Measurements from ENCODE around the gene RNF168.
"Not testable (repeated sequence)": the region's sequence is repeated elsewhere in the genome, so short reads cannot be mapped to it uniquely, and the experiment has no call there.

The RNF168 gene

DNA sequence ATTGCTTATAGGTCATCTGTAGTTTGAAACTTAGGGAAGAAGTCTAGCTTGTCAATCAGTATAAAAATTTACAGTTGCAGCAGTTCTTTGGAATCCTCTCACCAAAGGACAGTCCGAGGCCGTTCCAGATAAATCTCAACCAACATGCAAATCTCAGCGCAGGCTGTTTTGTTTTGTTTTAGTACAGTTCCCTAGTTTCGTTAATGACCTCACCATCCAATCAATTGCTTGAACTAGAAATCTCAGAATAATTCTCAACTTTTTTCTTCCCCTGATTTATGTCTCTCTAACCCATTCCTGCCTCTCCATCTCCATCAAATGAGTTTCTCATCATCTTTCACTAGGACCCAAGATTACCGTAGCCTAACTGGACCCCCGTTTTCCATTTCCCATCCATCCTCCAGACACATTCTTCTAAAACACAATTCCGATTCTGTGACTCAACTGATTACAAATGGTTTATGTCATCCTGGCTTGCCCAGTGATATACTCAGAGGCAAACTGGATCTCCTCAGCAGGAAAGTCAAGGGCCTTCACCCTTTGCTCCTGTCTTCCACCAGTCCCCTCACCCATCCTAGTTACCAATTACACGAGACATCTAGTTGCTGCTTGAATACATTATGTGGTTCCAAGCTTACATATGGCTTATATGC is 10.3 kb upstream of the RNF168 start:
- Histone ChIP-seq H3K9ac (ENCODE audit: low read depth, low read length) (no peak overlapping the region), H3K4me2 (ENCODE audit: low read length) (no peak overlapping the region), H3K4me1 (ENCODE audit: control insufficient read depth, insufficient read depth, low read length) (no peaks in the 10 kb centered on the region), H3K27me3 (ENCODE audit: control insufficient read depth, insufficient read depth, low read length) (peaks cover 13% of the 10 kb centered on the region), H3K4me3 (ENCODE audit: low read length) (no peak overlapping the region), H3K9me3 (replicated peaks; ENCODE audit: low read length) (no peaks in the 10 kb centered on the region), H3K36me3 (ENCODE audit: insufficient read depth, low read length) (no peaks in the 10 kb centered on the region)

- not testable (repeated sequence) for H3K4me2 ChIP-seq (ENCODE audit: low read length); H3K36me3 ChIP-seq (ENCODE audit: insufficient read depth, low read length); H3K4me1 ChIP-seq (ENCODE audit: control insufficient read depth, insufficient read depth, low read length); H3K9ac ChIP-seq (ENCODE audit: low read depth, low read length); H3K9me3 ChIP-seq (replicated peaks; ENCODE audit: low read length); H3K4me3 ChIP-seq (ENCODE audit: low read length)
- peaks cover 13% of the 10 kb centered on the region for H3K27me3 ChIP-seq (ENCODE audit: control insufficient read depth, insufficient read depth, low read length)
Observed at GRCh38 chr3:196511646-196512425, 8.3 kb upstream of the RNF168 start.

DNA sequence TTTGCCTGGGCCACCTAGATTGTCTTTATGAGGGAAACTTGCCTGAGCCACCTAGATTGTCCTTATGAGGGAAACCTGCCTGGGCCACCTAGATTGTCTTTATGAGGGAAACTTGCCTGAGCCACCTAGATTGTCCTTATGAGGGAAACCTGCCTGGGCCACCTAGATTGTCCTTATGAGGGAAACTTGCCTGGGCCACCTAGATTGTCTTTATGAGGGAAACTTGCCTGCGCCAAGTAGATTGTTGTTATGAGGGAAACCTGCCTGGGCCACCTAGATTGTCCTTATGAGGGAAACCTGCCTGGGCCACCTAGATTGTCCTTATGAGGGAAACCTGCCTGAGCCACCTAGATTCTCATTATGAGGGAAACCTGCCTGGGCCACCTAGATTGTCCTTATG is 7.5 kb upstream of the RNF168 start:
- H3K4me2 ChIP-seq (ENCODE audit: low read length); H3K9ac ChIP-seq (ENCODE audit: low read depth, low read length); H3K36me3 ChIP-seq (ENCODE audit: insufficient read depth, low read length); H3K4me1 ChIP-seq (ENCODE audit: control insufficient read depth, insufficient read depth, low read length); H3K9me3 ChIP-seq (replicated peaks; ENCODE audit: low read length); H3K4me3 ChIP-seq (ENCODE audit: low read length): not testable (repeated sequence)
- peaks cover 13% of the 10 kb centered on the region for H3K27me3 ChIP-seq (ENCODE audit: control insufficient read depth, insufficient read depth, low read length)

DNA sequence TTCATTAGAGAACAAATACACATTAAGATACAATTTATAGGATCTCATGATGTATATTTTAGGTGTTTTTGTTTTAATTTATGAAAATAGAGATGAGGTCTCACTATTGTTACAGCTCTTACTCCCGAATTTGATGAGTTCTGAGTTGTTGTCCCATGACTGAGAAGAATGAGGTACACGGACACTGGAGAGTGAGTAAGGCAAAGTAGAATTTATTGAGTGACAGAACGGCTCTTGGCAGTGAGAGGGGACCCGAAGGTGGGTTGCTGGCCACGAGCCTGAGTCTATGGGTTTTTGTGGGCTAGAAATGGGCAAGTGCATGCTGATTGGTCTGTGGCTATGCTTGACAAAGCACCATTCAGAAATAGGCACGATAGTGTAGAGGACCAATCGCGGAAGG is 3.1 kb upstream of the RNF168 start:
- no peaks in the 10 kb centered on the region for H3K9me3 ChIP-seq (replicated peaks; ENCODE audit: low read length)
- H3K27me3 ChIP-seq (ENCODE audit: control insufficient read depth, insufficient read depth, low read length) = peaks cover 5% of the 10 kb centered on the region
- H3K4me3 ChIP-seq (ENCODE audit: low read length) = no peak overlapping the region
- H3K4me2 ChIP-seq (ENCODE audit: low read length) = no peak overlapping the region
- H3K4me1 ChIP-seq (ENCODE audit: control insufficient read depth, insufficient read depth, low read length) = no peaks in the 10 kb centered on the region
- no peak overlapping the region for H3K9ac ChIP-seq (ENCODE audit: low read depth, low read length)
- H3K36me3 ChIP-seq (ENCODE audit: insufficient read depth, low read length) = no peaks in the 10 kb centered on the region

- Histone ChIP-seq H3K27me3 (ENCODE audit: control insufficient read depth, insufficient read depth, low read length) (no peaks in the 10 kb centered on the region), H3K4me3 (ENCODE audit: low read length) (no peak overlapping the region), H3K9me3 (replicated peaks; ENCODE audit: low read length) (no peaks in the 10 kb centered on the region), H3K4me2 (ENCODE audit: low read length) (peak overlapping the region; percentile 87), H3K4me1 (ENCODE audit: control insufficient read depth, insufficient read depth, low read length) (peaks cover 8% of the 10 kb centered on the region), H3K9ac (ENCODE audit: low read depth, low read length) (no peak overlapping the region), H3K36me3 (ENCODE audit: insufficient read depth, low read length) (no peaks in the 10 kb centered on the region)
Observed at GRCh38 chr3:196504556-196504955, 988 bp upstream of the RNF168 start.

- Histone ChIP-seq H3K4me2 (ENCODE audit: low read length) (peak overlapping the region; percentile 87), H3K9ac (ENCODE audit: low read depth, low read length) (peak overlapping the region; percentile 87), H3K4me3 (ENCODE audit: low read length) (peak overlapping the region; percentile 80), H3K4me1 (ENCODE audit: control insufficient read depth, insufficient read depth, low read length) (peaks cover 12% of the 10 kb centered on the region)
- H3K27me3 ChIP-seq (ENCODE audit: control insufficient read depth, insufficient read depth, low read length); H3K36me3 ChIP-seq (ENCODE audit: insufficient read depth, low read length); H3K9me3 ChIP-seq (replicated peaks; ENCODE audit: low read length): not testable (repeated sequence)
Observed at GRCh38 chr3:196504077-196504398, 470 bp upstream of the RNF168 start.

DNA sequence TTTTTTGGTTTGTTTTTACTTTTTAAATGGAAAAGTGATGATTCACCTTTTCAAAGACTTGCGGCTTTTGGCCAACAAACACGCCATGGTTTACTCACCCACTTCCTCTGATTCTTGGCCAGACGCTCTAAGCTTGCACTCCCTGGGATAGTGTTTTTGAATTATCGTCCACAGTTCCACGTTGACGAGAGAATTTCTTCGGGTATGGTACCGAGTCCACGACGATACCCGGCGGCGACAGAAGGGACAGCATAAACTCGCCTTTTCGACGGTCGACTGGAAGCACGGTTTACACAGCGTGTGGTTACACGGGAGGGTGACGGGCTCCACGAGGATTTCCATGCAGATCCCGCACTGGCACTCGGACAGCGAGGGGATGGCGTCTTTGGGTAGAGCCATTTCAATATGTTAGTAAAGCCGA is 783 bp downstream of the RNF168 start:
- no peaks in the 10 kb centered on the region for H3K9me3 ChIP-seq (replicated peaks; ENCODE audit: low read length)
- H3K9ac ChIP-seq (ENCODE audit: low read depth, low read length) = peak overlapping the region; percentile 87
- H3K36me3 ChIP-seq (ENCODE audit: insufficient read depth, low read length) = no peaks in the 10 kb centered on the region
- peaks cover 18% of the 10 kb centered on the region for H3K4me1 ChIP-seq (ENCODE audit: control insufficient read depth, insufficient read depth, low read length)
- H3K27me3 ChIP-seq (ENCODE audit: control insufficient read depth, insufficient read depth, low read length) = no peaks in the 10 kb centered on the region
- peak overlapping the region; percentile 87 for H3K4me2 ChIP-seq (ENCODE audit: low read length)
- peak overlapping the region; percentile 80 for H3K4me3 ChIP-seq (ENCODE audit: low read length)

GRCh38 chr3:196501316-196502044 is 2.1 kb downstream of the RNF168 start:
- Histone ChIP-seq H3K4me2 (ENCODE audit: low read length) (peak overlapping the region; percentile 87), H3K27me3 (ENCODE audit: control insufficient read depth, insufficient read depth, low read length) (no peaks in the 10 kb centered on the region), H3K4me1 (ENCODE audit: control insufficient read depth, insufficient read depth, low read length) (peaks cover 18% of the 10 kb centered on the region), H3K9me3 (replicated peaks; ENCODE audit: low read length) (no peaks in the 10 kb centered on the region), H3K4me3 (ENCODE audit: low read length) (peak overlapping the region; percentile 80), H3K9ac (ENCODE audit: low read depth, low read length) (peak overlapping the region; percentile 87), H3K36me3 (ENCODE audit: insufficient read depth, low read length) (no peaks in the 10 kb centered on the region)

DNA sequence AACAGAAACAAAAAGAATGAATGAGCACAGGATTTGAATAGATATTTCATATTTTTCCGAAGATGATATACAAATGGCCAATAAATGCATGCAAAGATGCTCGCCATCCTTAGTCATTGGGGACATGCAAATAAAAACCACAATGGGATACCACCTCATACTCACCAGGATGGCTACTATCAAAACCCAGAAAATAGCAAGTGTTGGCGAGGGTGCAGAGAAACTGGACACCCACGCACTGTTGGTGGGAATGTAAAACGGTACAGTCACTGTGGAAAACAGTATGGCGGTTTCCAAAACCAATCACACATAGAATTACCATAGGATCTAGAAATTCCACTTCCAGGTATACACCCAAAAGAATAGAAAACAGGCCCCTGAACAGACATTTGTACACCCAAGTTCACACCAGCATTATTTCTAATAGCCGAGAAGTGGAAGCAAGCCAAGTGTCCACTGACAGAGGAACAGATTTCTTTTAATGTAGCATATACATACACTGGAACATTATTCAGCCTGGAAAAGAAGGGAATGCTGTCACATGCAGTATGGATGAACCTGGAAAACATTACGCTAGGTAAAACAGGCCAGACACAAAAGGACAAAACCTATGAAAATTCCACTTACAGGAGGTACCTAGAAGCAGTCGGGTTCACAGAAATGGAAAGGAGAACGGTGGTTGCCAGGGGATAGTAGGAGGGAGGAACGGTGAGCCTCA is 3.6 kb downstream of the RNF168 start:
- Histone ChIP-seq H3K9ac (ENCODE audit: low read depth, low read length) (peak overlapping the region; percentile 62), H3K4me1 (ENCODE audit: control insufficient read depth, insufficient read depth, low read length) (peaks cover 18% of the 10 kb centered on the region), H3K9me3 (replicated peaks; ENCODE audit: low read length) (no peaks in the 10 kb centered on the region), H3K4me2 (ENCODE audit: low read length) (peak overlapping the region; percentile 81), H3K36me3 (ENCODE audit: insufficient read depth, low read length) (peaks cover 9% of the 10 kb centered on the region), H3K4me3 (ENCODE audit: low read length) (peak overlapping the region; percentile 65), H3K27me3 (ENCODE audit: control insufficient read depth, insufficient read depth, low read length) (no peaks in the 10 kb centered on the region)

DNA sequence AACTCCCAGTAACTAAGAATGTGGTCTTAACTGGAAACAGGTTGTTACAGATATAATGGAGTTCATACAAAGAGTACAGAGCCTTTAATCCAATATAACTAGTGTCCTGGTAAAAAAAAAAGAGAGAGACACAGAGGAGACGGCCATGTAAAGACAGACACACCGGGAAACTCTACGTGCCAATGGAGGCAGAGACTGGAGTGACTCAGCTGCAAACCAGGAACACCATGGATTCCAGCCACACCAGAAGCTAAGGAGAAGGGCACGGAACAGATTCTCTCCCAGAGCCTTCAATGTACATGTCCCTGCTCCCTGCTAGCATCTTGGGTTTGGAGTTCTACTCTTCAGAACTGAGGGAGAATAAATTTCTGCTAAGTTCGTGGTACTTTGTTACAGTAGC is 4.5 kb downstream of the RNF168 start:
- no peaks in the 10 kb centered on the region for H3K9me3 ChIP-seq (replicated peaks; ENCODE audit: low read length)
- H3K36me3 ChIP-seq (ENCODE audit: insufficient read depth, low read length) = peaks cover 13% of the 10 kb centered on the region
- H3K27me3 ChIP-seq (ENCODE audit: control insufficient read depth, insufficient read depth, low read length) = no peaks in the 10 kb centered on the region
- peak overlapping the region; percentile 81 for H3K4me2 ChIP-seq (ENCODE audit: low read length)
- H3K4me3 ChIP-seq (ENCODE audit: low read length) = peak overlapping the region; percentile 65
- peak overlapping the region; percentile 38 for H3K9ac ChIP-seq (ENCODE audit: low read depth, low read length)
- peaks cover 18% of the 10 kb centered on the region for H3K4me1 ChIP-seq (ENCODE audit: control insufficient read depth, insufficient read depth, low read length)

GRCh38 chr3:196498297-196498696 is 5.3 kb downstream of the RNF168 start:
- Histone ChIP-seq H3K4me1 (ENCODE audit: control insufficient read depth, insufficient read depth, low read length) (peaks cover 18% of the 10 kb centered on the region), H3K9ac (ENCODE audit: low read depth, low read length) (no peak overlapping the region), H3K4me2 (ENCODE audit: low read length) (no peak overlapping the region), H3K4me3 (ENCODE audit: low read length) (no peak overlapping the region), H3K27me3 (ENCODE audit: control insufficient read depth, insufficient read depth, low read length) (no peaks in the 10 kb centered on the region), H3K36me3 (ENCODE audit: insufficient read depth, low read length) (peaks cover 14% of the 10 kb centered on the region), H3K9me3 (replicated peaks; ENCODE audit: low read length) (no peaks in the 10 kb centered on the region)
